NCI-H82 treated with DMSO at 0.1 percent for 48 hours (cell line): ENCODE data around the gene BST1.

Source experiments
- DNase-seq: peaks from one replicate; lab custom pipeline; 2025; ENCODE audit not compliant: unreplicated experiment; lab: John Stamatoyannopoulos, UW

BST1 gene

GRCh38 chr4:15676039-15676438, 26.8 kb upstream of the BST1 start:
- DNase-seq = no peak

GRCh38 chr4:15676899-15677298, 26.0 kb upstream of the BST1 start:
- no peak for DNase-seq

DNA sequence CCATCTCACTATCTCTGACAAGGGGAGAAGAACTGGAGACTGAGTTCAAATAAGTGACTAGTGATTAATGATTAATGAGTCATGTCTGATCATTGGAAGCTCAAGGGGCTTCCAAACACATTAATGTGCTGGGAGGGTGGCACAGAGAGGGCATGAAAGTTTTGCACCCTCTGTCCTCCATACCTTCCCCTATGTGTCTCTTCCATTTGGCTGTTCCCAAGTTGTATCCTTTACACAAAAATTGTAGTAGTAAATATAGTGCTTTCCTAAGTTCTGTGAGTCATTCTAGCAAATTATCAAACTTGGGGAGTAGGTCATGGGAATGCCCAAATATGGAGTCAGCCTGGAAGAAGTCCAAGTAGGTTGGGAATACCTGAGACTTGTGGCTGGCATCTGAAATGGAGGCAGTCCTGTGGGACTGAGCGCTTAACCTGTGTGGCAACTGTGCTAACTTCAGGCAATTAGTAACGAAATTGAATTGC, 25.3 kb upstream of the BST1 start:
- no peak for DNase-seq

GRCh38 chr4:15681067-15681371, 21.8 kb upstream of the BST1 start:
- no peak for DNase-seq

DNA sequence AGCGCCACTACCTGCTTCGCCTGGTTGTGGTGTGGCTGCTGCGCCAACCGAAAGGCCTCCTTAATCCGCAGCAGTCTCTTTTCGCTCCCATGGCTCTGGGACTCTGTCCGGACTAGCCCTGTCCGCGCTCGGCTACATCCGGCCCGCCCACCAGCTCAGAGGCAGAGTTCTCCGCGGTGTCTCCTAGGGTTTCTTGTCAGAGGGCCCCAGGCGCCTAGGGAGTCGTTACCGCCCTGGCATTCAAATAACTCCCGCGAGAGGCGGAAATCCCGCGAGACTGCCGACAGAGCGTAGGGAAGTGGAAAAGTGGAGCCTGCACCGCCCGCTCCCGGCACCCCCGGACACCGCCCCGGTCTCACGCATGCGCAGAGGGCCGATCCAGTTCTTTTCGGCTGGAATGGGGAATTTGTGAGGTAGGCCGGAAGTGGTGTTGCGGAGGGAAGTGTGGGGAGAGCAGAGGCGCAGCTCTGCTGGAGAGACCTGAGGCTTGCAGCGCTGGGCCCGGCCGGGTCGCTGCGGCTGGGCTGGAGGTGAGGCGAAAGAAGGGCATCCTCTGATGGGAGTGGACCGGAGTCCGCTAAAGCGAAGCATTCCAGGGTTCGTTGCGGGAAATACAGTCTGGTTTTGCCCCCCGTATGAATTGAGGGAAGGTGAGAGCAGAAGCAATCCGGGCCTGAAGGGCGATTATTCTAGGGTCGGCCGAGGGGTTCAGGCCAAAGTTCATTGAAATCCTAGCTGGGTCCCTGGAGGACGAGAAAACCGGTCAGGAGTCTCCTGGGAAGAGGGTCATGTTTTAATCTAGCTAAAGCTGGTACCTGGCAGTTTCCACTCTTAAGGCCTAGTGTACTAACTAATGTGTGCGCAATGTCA, 21.3 kb upstream of the BST1 start, which contains the start of gene FAM200B:
TSS of gene FAM200B (plus strand) at position 456 of the 870 bp plus-strand sequence. CDS start 5,151 bp downstream, outside the sequence.
- DNase-seq = peak; percentile 93

DNA sequence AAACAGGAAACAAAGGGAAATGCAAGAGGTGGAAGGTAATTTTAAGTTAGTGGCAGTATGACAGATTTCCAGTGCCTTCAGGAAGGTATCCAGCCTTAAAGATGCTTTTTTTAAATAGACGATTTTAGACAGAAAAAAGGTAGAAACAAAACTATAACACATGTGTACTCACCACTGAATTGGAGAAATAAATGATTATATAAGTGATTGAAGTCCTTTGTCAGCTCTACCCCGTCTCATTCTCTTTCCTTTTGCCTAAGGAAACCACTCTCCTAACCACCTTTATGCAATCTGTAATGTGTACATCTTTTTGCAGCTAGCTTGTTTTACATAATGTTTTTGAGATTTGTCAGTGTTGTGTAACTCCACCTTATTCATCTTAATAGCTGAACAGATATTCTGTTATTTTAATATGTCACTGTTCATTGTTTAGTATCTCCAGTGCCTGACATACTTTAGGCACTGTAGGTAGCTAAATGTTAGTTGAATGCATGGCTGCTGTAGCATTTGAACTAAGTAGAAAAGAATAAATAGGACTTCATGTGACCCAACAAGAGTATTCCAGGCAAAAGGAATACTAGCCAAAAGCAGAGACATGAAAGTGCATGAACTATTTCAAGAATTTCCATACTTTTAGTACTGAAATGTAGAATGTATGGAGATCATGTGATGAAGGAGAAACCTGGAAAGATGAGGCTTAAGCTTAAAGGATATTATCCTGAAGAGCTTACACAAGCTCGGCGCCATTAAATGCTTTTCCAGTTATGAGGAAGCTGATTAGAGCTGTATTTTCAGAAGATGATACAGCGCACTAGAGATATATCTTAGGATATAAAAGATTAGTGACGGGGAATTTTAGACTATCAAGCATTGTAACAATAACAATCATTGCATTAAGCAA, 20.4 kb upstream of the BST1 start:
- peak; percentile 11 for DNase-seq

DNA sequence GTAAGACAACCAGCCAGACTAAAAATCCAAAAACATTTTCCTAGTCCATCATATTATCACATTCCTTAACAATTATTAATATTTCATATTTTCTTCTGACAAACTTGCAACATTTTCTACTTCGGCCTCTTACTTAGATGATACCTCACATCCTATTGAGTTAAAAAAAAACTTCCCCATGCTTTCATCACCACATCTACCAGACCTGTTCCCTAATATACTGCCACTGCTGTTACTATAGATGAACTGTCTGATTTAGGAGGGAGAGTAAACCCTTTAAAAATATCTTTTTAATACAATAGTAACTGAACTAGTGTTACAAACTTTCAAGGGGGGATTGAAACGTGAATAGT, 19.7 kb upstream of the BST1 start:
- no peak for DNase-seq

DNA sequence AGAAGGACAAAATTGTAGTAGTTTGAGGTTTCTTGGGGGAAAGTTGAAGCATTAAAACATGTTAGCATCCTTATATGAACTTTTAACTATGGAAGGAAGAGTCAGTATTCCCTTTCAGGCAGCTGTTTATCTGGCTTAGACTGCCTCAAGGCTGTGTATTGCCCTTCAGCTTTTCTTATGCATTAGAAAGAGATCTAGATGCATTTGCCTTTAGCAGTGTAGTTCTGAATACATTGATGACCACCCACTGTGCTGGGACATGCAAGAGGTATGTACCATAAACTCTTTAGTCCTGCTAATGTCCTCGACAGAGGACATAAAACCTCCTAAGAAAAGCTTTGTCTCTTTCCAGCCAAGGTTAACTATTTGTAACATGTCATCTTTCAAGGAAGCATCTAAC, 18.4 kb upstream of the BST1 start:
- no peak for DNase-seq

- DNase-seq = no peak
These were observed 14.8 kb upstream of the BST1 start for GRCh38 chr4:15688051-15688450.

- DNase-seq = no peak
These were observed 13.3 kb upstream of the BST1 start for GRCh38 chr4:15689540-15689939.

DNA sequence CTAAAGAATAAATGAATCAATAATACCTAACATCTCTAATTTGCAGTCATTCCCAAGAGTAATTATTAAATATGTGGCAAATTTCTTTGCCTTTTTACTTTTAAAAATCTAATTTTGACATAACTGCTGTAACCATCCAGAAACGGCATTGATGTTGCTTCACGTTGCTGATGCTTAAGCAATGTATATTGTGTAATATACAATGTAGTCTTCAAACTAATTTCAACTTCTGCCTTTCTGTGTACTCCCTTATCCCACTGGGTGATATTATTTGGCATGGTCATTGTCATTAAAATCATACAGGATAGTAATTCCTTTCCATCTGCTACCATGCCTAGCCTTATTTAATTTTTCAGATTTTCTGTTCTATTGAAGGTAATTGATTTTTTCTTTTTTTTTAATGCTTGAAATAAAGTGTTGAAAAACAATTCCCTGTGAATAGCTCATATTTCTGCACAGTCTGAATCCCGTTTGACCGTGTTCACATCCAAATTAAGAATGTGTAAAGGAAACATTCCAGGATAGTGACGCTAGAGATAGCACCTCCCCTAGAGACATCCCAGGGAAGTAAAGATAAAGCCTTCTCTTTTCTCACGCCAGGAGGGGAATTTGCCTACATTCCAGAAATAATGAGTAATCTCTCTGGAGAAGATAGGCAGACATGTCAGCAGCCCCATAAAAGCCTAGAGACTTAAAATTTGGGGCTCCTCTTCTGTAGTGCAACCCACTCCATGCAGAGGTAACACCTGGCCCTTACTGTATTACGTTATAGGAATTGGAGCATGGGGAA, 12.7 kb upstream of the BST1 start:
- no peak for DNase-seq

- peak; percentile 47 for DNase-seq
These were observed 11.3 kb upstream of the BST1 start for GRCh38 chr4:15691346-15692135.

DNA sequence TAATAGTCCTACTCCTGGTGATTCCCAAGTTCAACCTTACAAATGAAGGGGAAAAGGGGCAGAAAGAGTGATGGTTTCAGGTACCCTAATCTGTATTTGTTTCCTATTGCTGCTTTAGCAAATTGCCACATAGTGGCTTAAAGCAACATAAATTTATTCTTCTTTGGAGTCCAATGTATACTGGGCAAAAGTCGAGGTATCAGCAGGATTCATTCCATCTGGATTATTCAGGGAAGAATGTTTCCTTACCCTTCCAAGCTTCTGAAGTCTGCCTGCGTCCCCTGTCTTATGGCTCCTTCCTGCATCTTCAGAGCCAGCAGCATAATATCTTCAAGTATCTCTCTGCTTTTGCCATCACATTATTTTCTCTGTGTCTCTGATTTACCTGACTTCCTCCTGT, 10.3 kb upstream of the BST1 start:
- no peak for DNase-seq

GRCh38 chr4:15694431-15694830, 8.4 kb upstream of the BST1 start:
- no peak for DNase-seq

GRCh38 chr4:15695240-15695699, 7.6 kb upstream of the BST1 start:
- no peak for DNase-seq

DNA sequence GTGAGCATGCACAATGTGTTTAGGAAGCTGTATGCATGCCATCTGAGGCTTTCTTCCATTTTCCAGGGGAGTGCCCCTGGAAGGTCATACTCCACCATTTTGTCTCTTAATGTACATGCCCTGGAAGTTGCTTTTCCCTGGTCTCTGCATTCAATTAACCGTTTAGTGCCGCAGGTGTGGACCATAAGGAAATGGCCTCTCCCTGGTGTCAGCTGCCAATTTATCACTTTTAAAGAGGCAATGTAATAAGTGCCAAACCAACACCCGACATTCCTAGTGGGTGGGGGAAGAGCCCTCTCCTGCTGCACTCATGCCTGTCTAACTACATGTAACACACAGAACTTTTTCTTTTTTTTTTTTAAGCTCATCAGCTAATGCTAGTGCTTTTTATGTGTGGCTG, 7.1 kb upstream of the BST1 start:
- DNase-seq = no peak

DNA sequence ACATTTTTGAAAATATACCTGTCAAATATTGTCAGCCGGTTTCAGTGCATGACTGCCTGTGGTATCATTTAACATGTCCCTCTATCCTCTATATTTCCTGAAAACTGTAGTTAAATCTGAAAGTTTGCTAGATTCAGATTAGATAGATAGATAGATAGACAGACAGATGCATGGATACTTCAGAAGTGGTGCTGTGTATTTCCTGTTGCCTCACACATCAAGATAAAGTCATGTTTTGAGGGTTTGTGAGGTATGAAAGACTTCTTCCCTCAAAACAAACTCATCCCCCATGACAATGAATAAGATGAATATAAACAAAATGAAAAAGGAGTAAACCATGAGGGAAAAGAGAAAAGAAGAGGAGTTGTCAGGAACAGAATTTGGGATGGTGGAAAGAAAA, 6.0 kb upstream of the BST1 start:
- no peak for DNase-seq

GRCh38 chr4:15703439-15703838, 574 bp downstream of the BST1 start:
- no peak for DNase-seq

DNA sequence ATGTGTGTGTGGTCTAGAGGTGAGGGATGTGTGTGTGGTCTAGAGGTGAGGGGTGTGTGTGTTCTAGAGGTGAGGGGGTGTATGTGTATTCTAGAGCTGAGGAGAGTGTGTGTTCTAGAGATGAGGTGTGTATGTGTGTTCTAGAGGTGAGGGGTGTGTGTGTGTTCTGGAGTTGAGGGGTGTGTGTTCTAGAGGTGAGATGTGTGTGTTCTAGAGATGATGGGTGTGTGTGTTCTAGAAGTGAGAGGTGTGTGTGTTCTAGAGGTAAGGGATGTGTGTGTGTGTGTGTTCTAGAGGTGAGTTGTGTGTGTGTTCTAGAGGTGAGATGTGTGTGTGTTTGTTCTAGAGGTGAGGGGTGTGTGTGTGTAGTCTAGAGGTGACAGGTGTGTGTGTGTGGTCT, 1.3 kb downstream of the BST1 start:
- no peak for DNase-seq

DNA sequence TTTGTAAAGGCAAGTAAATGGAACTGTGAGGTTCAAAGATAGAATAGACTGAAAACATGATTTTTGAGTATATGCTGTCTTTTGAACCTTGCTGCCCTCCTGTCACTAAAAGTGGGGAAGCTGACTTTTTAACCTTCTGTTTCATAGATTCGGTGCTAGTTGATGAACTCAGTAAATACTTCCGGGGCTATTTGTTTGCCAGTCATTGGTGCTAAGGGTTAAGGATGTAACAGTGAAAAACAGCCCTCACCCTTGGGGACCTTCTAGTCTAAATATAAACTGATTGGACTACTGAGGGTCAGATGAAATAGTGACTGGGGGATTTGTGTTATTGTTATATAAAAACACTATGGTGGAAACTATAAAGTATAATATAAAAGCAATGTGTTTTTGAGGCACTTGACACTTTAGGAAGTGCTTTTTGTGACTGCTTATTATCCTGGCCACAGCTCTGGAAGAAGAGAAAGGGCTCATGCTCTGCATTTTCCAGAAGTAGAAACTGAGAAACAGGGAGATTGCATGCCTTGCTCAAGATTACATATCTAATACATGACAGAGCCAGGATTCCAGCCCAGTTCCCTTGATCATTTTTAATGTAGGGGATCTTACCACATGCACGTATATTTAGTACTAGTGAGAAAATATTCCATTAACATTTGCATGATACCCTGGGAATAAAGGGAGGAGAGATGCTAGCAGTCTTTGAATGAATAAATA, 3.9 kb downstream of the BST1 start:
- no peak for DNase-seq
